SU-DHL-6 (cell line): ENCODE measurements around the gene CACFD1.

ENCODE experiments used
- H2AFZ ChIP-seq: fragments of 200-600 bp; sonication (generic); 2 replicates; pipeline ENCODE4 v1.6.1; 2014; ENCODE audit warnings: low read depth, mild to moderate bottlenecking, moderate library complexity, mixed read lengths, antibody characterized with exemption, low read length; ENCODE audit not compliant: severe bottlenecking
- H3F3A ChIP-seq: fragments of 200-600 bp; shearing (Covaris generic); 2 replicates; pipeline ENCODE4 v1.6.0; 2016; ENCODE audit warnings: antibody characterized with exemption, mild to moderate bottlenecking; ENCODE audit not compliant: insufficient read depth
- H3K27ac ChIP-seq: fragments of 200-600 bp; sonication (generic); 2 replicates; pipeline ENCODE4 v1.5.1; 2016; ENCODE audit warnings: low read depth, mild to moderate bottlenecking, low read length, moderate library complexity, mixed read lengths
- H3K27me3 ChIP-seq: fragments of 200-600 bp; sonication (generic), shearing (Covaris generic); 2 replicates; pipeline ENCODE4 v1.6.0; 2014; ENCODE audit warnings: mild to moderate bottlenecking, low read length
- H3K36me3 ChIP-seq: fragments of 200-600 bp; sonication (generic); 2 replicates; pipeline ENCODE4 v1.6.1; 2014; ENCODE audit warnings: mild to moderate bottlenecking, low read length, mixed read lengths
- H3K4me2 ChIP-seq: fragments of 300-600, 200-600 bp; shearing (Covaris generic), sonication (generic); 2 replicates; pipeline ENCODE4 v1.6.0; 2014; ENCODE audit warnings: low read length, low read depth, mild to moderate bottlenecking; ENCODE audit not compliant: poor library complexity, severe bottlenecking
- H3K4me3 ChIP-seq: fragments of 200-600 bp; sonication (generic); 2 replicates; pipeline ENCODE4 v1.5.1; 2014; ENCODE audit warnings: antibody characterized with exemption, low read length, mild to moderate bottlenecking, mixed read lengths; ENCODE audit not compliant: insufficient read depth, poor library complexity, severe bottlenecking
- H3K79me2 ChIP-seq: fragments of 200-600 bp; sonication (generic); 2 replicates; pipeline ENCODE4 v1.6.1; 2014; ENCODE audit warnings: mild to moderate bottlenecking, low read length, moderate library complexity; ENCODE audit not compliant: insufficient read depth
- H3K9ac ChIP-seq: fragments of 200-600 bp; sonication (generic); 2 replicates; pipeline ENCODE4 v1.7.0; 2014; ENCODE audit warnings: mild to moderate bottlenecking, low read length
- H3K9me2 ChIP-seq: fragments of 200-600 bp; sonication (generic); replicated peaks from 2 replicates; pipeline ENCODE4 v1.6.1; 2014; ENCODE audit warnings: low read length; ENCODE audit not compliant: insufficient read depth
- H3K9me3 ChIP-seq: fragments of 200-600 bp; sonication (generic); 2 replicates; pipeline ENCODE4 v1.6.1; 2014; ENCODE audit warnings: low read length, mixed read lengths; ENCODE audit not compliant: insufficient read depth
- H4K20me1 ChIP-seq: fragments of 200-600 bp; sonication (generic); 2 replicates; pipeline ENCODE4 v1.6.1; 2014; ENCODE audit warnings: low read depth, mild to moderate bottlenecking, antibody characterized with exemption, low read length, moderate library complexity, mixed read lengths
- EZH2phosphoT487 ChIP-seq: fragments of 200-600 bp; sonication (generic), shearing (Covaris generic); conservative IDR thresholded peaks from 2 replicates; pipeline ENCODE4 v1.6.1; 2018; ENCODE audit warnings: mild to moderate bottlenecking, antibody characterized with exemption, low read length, moderate library complexity, mixed read lengths
- TF ChIP-seq, protein P1 (sequence below): fragments of 200-600 bp; sonication (generic); IDR thresholded peaks from one replicate; pipeline ENCODE4 v1.5.1; 2017; ENCODE audit warnings: antibody characterized with exemption, mild to moderate bottlenecking, low read length, moderate library complexity; ENCODE audit not compliant: insufficient read depth, poor library complexity, severe bottlenecking

CACFD1 gene

DNA sequence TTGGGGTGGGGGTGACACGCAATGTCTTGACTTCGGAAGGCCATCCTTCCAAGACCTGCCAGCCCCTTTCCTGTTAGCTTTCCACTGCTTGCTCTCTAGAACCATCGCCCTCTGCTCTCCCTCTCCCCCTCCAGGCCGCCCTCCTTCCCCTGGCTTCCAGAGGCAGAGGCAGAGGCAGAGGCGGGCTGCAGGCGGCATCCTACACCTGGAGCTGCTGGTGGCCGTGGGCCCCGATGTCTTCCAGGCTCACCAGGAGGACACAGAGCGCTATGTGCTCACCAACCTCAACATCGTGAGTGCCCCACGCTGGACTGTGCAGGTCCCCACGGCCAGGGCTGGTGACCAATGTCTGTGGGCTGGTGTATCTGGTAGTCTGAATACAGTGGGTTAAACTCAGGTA, 35.6 kb upstream of the CACFD1 start:
- Histone ChIP-seq H3K4me3 (no peak overlapping the region), H2AFZ (no peak overlapping the region), H3K27ac (no peak overlapping the region), H4K20me1 (no peaks in the 10 kb centered on the region), H3K9ac (no peak overlapping the region), H3K9me2 (no peaks in the 10 kb centered on the region), H3K27me3 (no peaks in the 10 kb centered on the region), H3K79me2 (no peaks in the 10 kb centered on the region), H3F3A (no peaks in the 10 kb centered on the region), H3K4me2 (no peak overlapping the region), H3K9me3 (no peaks in the 10 kb centered on the region), H3K36me3 (no peaks in the 10 kb centered on the region)
- no peak for TF ChIP-seq EZH2phosphoT487

DNA sequence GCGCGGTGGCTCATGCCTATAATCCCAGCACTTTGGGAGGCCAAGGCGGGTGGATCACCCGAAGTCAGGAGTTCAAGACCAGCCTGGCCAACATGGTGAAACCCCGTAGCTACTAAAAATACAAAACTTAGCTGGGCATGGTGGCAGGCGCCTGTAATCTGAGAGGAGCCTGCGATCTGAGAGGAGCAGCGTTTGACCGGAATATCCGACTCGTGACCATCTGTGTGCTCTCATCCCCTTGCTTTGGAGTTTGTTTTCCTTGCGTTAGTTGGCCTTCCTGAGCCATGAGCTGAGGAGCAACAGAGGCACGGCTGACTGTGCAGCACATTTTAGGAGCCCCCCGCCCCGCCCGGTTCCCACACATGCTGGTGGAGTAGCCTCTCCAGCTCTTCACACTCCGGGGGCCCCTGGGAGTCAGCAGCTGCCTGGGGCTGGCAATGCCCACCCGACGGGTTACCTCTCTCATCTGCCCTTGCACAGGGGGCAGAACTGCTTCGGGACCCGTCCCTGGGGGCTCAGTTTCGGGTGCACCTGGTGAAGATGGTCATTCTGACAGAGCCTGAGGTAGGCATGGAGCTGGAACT, 34.6 kb upstream of the CACFD1 start:
- Histone ChIP-seq H3K4me3 (no peak overlapping the region), H3F3A (no peaks in the 10 kb centered on the region), H3K4me2 (no peak overlapping the region), H3K36me3 (no peaks in the 10 kb centered on the region), H3K79me2 (no peaks in the 10 kb centered on the region), H3K27me3 (no peaks in the 10 kb centered on the region), H4K20me1 (no peaks in the 10 kb centered on the region), H3K9me2 (no peaks in the 10 kb centered on the region), H3K9me3 (no peaks in the 10 kb centered on the region), H2AFZ (no peak overlapping the region), H3K9ac (no peak overlapping the region), H3K27ac (no peak overlapping the region)
- no peak for TF ChIP-seq EZH2phosphoT487
- TF ChIP-seq, protein P1, sequence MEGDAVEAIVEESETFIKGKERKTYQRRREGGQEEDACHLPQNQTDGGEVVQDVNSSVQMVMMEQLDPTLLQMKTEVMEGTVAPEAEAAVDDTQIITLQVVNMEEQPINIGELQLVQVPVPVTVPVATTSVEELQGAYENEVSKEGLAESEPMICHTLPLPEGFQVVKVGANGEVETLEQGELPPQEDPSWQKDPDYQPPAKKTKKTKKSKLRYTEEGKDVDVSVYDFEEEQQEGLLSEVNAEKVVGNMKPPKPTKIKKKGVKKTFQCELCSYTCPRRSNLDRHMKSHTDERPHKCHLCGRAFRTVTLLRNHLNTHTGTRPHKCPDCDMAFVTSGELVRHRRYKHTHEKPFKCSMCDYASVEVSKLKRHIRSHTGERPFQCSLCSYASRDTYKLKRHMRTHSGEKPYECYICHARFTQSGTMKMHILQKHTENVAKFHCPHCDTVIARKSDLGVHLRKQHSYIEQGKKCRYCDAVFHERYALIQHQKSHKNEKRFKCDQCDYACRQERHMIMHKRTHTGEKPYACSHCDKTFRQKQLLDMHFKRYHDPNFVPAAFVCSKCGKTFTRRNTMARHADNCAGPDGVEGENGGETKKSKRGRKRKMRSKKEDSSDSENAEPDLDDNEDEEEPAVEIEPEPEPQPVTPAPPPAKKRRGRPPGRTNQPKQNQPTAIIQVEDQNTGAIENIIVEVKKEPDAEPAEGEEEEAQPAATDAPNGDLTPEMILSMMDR, result no peak

DNA sequence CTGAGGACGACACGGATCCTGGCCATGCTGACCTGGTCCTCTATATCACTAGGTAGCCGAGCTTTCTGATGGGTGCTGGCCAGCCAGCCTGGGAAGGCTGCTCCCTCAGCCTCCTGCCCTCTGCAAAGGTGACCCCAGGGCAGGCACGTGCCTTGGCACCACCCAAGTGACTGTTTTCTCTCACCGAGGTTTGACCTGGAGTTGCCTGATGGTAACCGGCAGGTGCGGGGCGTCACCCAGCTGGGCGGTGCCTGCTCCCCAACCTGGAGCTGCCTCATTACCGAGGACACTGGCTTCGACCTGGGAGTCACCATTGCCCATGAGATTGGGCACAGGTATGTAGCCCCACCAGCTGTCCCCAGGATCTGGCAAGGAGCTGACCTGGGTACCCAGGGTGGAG, 33.8 kb upstream of the CACFD1 start:
- H4K20me1 ChIP-seq, result no peaks in the 10 kb centered on the region
- H3F3A ChIP-seq, result no peaks in the 10 kb centered on the region
- H3K9me3 ChIP-seq, result no peaks in the 10 kb centered on the region
- H2AFZ ChIP-seq, result no peak overlapping the region
- no peaks in the 10 kb centered on the region for H3K27me3 ChIP-seq
- H3K36me3 ChIP-seq, result no peaks in the 10 kb centered on the region
- H3K9me2 ChIP-seq, result no peaks in the 10 kb centered on the region
- TF ChIP-seq, protein P1, result no peak
- no peak overlapping the region for H3K27ac ChIP-seq
- H3K4me3 ChIP-seq, result no peak overlapping the region
- no peak overlapping the region for H3K4me2 ChIP-seq
- no peaks in the 10 kb centered on the region for H3K79me2 ChIP-seq
- H3K9ac ChIP-seq, result no peak overlapping the region

DNA sequence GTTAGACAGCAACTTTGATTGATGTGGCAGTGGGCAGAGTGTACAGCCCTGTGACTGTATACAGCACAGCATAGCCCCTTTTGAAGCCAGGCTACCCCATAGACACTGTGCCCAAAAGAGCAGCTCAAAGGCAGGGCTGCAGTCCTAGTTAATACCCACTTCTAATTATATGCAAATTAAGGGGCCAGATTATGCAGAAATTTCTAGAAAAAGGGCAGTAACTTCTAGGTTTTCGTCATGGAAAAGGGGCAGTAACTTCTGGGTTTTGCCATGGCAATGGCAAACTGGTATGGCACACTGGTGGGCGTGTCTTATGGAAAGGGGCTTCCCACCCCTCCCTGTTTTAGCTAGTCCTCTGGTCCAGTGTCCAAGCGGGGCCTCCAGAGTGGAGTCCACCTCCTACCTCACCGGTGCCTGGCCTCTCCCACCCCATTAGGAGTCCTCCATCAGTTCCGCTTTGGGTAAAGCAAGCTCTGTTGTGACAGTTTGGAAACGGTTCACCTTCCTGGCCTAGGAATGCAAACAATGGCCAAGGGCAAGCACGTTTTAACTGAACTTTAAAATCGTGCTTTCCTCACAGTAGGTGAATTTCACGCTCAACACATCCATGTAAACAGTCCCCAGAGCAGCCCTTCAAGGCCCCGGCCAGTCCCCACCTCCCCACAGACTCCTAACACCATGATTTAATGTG, 32.0 kb upstream of the CACFD1 start:
- H3F3A ChIP-seq, result no peaks in the 10 kb centered on the region
- no peaks in the 10 kb centered on the region for H3K9me2 ChIP-seq
- no peaks in the 10 kb centered on the region for H4K20me1 ChIP-seq
- no peak overlapping the region for H3K4me2 ChIP-seq
- TF ChIP-seq EZH2phosphoT487, result no peak
- TF ChIP-seq, protein P1, result no peak
- no peak overlapping the region for H3K9ac ChIP-seq
- no peak overlapping the region for H3K4me3 ChIP-seq
- no peaks in the 10 kb centered on the region for H3K27me3 ChIP-seq
- no peaks in the 10 kb centered on the region for H3K9me3 ChIP-seq
- no peak overlapping the region for H2AFZ ChIP-seq
- H3K27ac ChIP-seq, result no peak overlapping the region
- H3K79me2 ChIP-seq, result no peaks in the 10 kb centered on the region
- H3K36me3 ChIP-seq, result no peaks in the 10 kb centered on the region
